Glutamatergic neuron (in vitro differentiated cells): ENCODE data around the gene EXT2. TPM values are rescaled to one million over a fixed set of nuclear protein-coding genes. Genes with fewer than 3 reads are reported as not detected.

Experiments
- DNase-seq: peaks from one replicate; pipeline ENCODE4 v3.0.0; 2022
- H3K27ac Mint-ChIP-seq: one replicate; pipeline ENCODE4 v1.8.0; 2020; ENCODE audit warnings: mild to moderate bottlenecking, mixed read lengths, inconsistent platforms; ENCODE audit not compliant: unreplicated experiment
- H3K27me3 Mint-ChIP-seq: one replicate; pipeline ENCODE4 v1.8.0; 2020; ENCODE audit warnings: mild to moderate bottlenecking, moderate library complexity, mixed read lengths, inconsistent platforms; ENCODE audit not compliant: unreplicated experiment
- H3K36me3 Mint-ChIP-seq: one replicate; pipeline ENCODE4 v1.8.0; 2020; ENCODE audit warnings: mild to moderate bottlenecking, mixed read lengths, inconsistent platforms; ENCODE audit not compliant: unreplicated experiment
- H3K4me1 Mint-ChIP-seq: one replicate; pipeline ENCODE4 v1.8.0; 2020; ENCODE audit warnings: mild to moderate bottlenecking, low read depth, mixed read lengths, inconsistent platforms; ENCODE audit not compliant: unreplicated experiment
- H3K4me3 Mint-ChIP-seq: one replicate; pipeline ENCODE4 v1.8.0; 2020; ENCODE audit warnings: mild to moderate bottlenecking, mixed read lengths, inconsistent platforms; ENCODE audit not compliant: unreplicated experiment
- H3K9me3 Mint-ChIP-seq: one replicate; pipeline ENCODE4 v1.8.0; 2020; ENCODE audit warnings: mild to moderate bottlenecking, moderate library complexity, mixed read lengths, inconsistent platforms; ENCODE audit not compliant: unreplicated experiment
- CTCF ChIP-seq: fragments of 200-600 bp; sonication (generic); IDR thresholded peaks from one replicate; pipeline ENCODE4 v1.5.0; 2021; ENCODE audit not compliant: partially characterized antibody, unreplicated experiment
- total RNA-seq: library from RNA; stranded (reverse); fragmentation: NEBNext Ultra II Directional; extraction: Animal tissue kit (Norgen Biotek cat#: 25700); gene quantifications from one replicate; pipeline ENCODE4 v1.2.1, GENCODE V29; 2021; ENCODE audit not compliant: unreplicated experiment

Gene EXT2
- total RNA-seq, 1 donor from 2014 or later = 46.3 TPM

- no peak overlapping the region for H3K4me3 Mint-ChIP-seq
- peaks cover 1% of the 10 kb centered on the region for H3K9me3 Mint-ChIP-seq
- H3K36me3 Mint-ChIP-seq = no peaks in the 10 kb centered on the region
- TF ChIP-seq CTCF = no peak
- H3K27ac Mint-ChIP-seq = no peak overlapping the region
- no peak for DNase-seq
- no peaks in the 10 kb centered on the region for H3K4me1 Mint-ChIP-seq
- H3K27me3 Mint-ChIP-seq = no peaks in the 10 kb centered on the region
Observed at GRCh38 chr11:44177905-44178304, 82.4 kb downstream of the EXT2 start.

DNA sequence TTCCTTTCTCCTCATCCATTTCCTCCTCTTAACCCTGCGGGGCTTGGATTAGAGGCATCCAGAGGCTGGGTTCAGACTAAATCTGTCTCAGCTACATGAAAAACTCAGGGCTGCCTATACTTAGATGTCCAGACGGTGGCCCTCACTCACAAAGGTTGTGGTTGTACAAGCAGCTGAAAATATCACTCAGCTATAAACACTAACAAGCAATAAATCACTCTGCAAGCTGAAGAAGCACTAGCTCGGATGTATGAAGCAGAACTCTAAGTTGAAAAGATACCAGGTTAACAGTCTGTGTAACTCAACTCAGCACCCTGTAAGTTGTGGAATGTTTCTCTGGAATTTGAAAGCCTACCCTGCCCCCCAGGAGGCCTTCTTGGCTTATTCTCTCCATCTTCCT, 82.9 kb downstream of the EXT2 start:
- DNase-seq = no peak
- TF ChIP-seq CTCF = no peak

GRCh38 chr11:44179173-44179572, 83.7 kb downstream of the EXT2 start:
- Mint-ChIP-seq H3K4me3 (no peak overlapping the region), H3K27me3 (no peaks in the 10 kb centered on the region), H3K9me3 (peaks cover 1% of the 10 kb centered on the region), H3K27ac (no peak overlapping the region), H3K36me3 (no peaks in the 10 kb centered on the region), H3K4me1 (no peaks in the 10 kb centered on the region)
- DNase-seq = no peak
- TF ChIP-seq CTCF = no peak

More for the DNA sequence above, 82.9 kb downstream of the EXT2 start:
- no peaks in the 10 kb centered on the region for H3K27me3 Mint-ChIP-seq
- H3K4me3 Mint-ChIP-seq = no peak overlapping the region
- peaks cover 1% of the 10 kb centered on the region for H3K9me3 Mint-ChIP-seq
- no peaks in the 10 kb centered on the region for H3K36me3 Mint-ChIP-seq
- no peak overlapping the region for H3K27ac Mint-ChIP-seq
- H3K4me1 Mint-ChIP-seq = no peaks in the 10 kb centered on the region

DNA sequence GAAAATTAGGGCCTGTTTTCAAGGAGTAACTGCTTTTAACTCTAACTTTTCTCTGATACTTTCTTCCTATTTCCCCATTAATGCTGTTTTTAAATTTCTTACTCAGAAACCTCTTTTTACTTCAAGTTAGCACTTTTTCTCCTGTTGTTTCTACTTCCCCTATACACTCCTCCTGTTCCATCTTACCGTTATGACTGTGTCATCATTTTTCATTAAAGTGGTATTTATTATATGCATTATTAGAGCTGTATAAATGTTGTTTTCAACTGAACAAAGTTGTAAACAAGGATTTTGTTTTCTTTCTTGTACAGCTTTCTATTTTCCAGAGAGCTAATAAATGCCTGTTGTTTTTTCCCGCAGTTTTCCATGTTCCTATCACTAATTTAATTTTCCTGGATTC, 84.6 kb downstream of the EXT2 start:
- TF ChIP-seq CTCF = no peak
- no peaks in the 10 kb centered on the region for H3K36me3 Mint-ChIP-seq

DNA sequence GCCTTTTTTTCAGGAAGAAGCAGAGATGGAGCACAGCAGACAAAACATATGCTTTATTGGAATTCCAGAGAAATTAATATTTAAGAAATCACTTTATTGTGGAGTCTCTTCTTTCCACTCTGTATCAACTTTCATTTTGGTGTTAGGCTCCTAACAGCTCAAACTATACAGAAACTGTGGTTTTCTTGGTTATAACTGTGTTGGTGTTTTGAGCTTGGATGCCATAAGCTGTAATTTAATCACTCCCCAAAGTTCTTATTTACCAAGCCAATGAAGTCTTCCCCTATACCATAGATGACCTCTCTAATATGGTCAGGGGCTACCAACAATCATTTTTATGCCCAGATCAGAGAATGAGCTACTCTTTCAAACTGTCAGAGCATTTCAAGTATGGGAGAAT, 90.0 kb downstream of the EXT2 start:
- H3K36me3 Mint-ChIP-seq = peaks cover 33% of the 10 kb centered on the region
- no peak overlapping the region for H3K27ac Mint-ChIP-seq
- H3K4me1 Mint-ChIP-seq = peaks cover 1% of the 10 kb centered on the region
- no peak for TF ChIP-seq CTCF
- no peak overlapping the region for H3K4me3 Mint-ChIP-seq
- no peaks in the 10 kb centered on the region for H3K27me3 Mint-ChIP-seq
- no peak for DNase-seq
- no peaks in the 10 kb centered on the region for H3K9me3 Mint-ChIP-seq

More for the DNA sequence above, 84.6 kb downstream of the EXT2 start:
- H3K4me3 Mint-ChIP-seq = no peak overlapping the region
- no peak for DNase-seq
- H3K9me3 Mint-ChIP-seq = peaks cover 1% of the 10 kb centered on the region
- no peak overlapping the region for H3K27ac Mint-ChIP-seq
- no peaks in the 10 kb centered on the region for H3K27me3 Mint-ChIP-seq
- H3K4me1 Mint-ChIP-seq = no peaks in the 10 kb centered on the region
